A673 (cell line): ENCODE results near the gene CRABP1. TPM values are rescaled to one million over a fixed set of nuclear protein-coding genes. Genes with fewer than 3 reads are reported as not detected.

Experiments used
- BruUV-seq: library from RNA; stranded (reverse); fragments of 400-500 nt; replicated peaks from 2 replicates; lab custom pipeline; 2021; lab: Mats Ljungman, UMichigan
- CTCF ChIA-PET: fragments of 300-600 bp; sonication (Branson Sonifier 250); formaldehyde crosslinking; loops from one replicate; lab custom pipeline; 2022; ENCODE audit warnings: antibody characterized with exemption; lab: Charles Lee
- POLR2A ChIA-PET: fragments of 300-600 bp; sonication (Branson Sonifier 250); formaldehyde crosslinking; loops from one replicate; lab custom pipeline; 2022; ENCODE audit warnings: antibody characterized with exemption; ENCODE audit not compliant: low non-redundant PET; lab: Charles Lee
- DNase-seq: peaks from one replicate; pipeline ENCODE4 v3.0.0-alpha.2; 2015; ENCODE audit warnings: low spot score
- H3K27ac ChIP-seq: fragments of 200-600 bp; sonication (generic); 2 replicates; pipeline ENCODE4 v1.5.1; 2016; ENCODE audit warnings: mixed run types, low read depth, mild to moderate bottlenecking, mixed read lengths, antibody characterized with exemption, low read length; ENCODE audit not compliant: poor library complexity, severe bottlenecking
- H3K27me3 ChIP-seq: fragments of 200-600 bp; sonication (generic); replicated peaks from 2 replicates; pipeline ENCODE4 v1.6.1; 2017; ENCODE audit warnings: mixed run types, low read depth, mild to moderate bottlenecking, mixed read lengths, antibody characterized with exemption, low read length; ENCODE audit not compliant: insufficient read depth, poor library complexity
- H3K36me3 ChIP-seq: fragments of 200-600 bp; sonication (generic); 2 replicates; pipeline ENCODE4 v1.6.1; 2016; ENCODE audit warnings: mixed run types, mild to moderate bottlenecking, mixed read lengths, antibody characterized with exemption, low read length; ENCODE audit not compliant: insufficient read depth, poor library complexity, severe bottlenecking
- H3K4me1 ChIP-seq: fragments of 200-600 bp; sonication (generic); 2 replicates; pipeline ENCODE4 v1.6.1; 2017; ENCODE audit warnings: mixed run types, mild to moderate bottlenecking, mixed read lengths, antibody characterized with exemption, low read length; ENCODE audit not compliant: insufficient read depth, poor library complexity, severe bottlenecking
- H3K4me3 ChIP-seq: fragments of 200-600 bp; sonication (generic); 2 replicates; pipeline ENCODE4 v1.5.1; 2016; ENCODE audit warnings: low read depth, mixed run types, mild to moderate bottlenecking, mixed read lengths, low read length; ENCODE audit not compliant: poor library complexity, severe bottlenecking
- H3K9me3 ChIP-seq: fragments of 200-600 bp; sonication (generic); 2 replicates; pipeline ENCODE4 v1.6.1; 2016; ENCODE audit warnings: mixed run types, low read depth, mild to moderate bottlenecking, mixed read lengths, antibody characterized with exemption, low read length; ENCODE audit not compliant: poor library complexity, severe bottlenecking
- EZH2 ChIP-seq: fragments of 200-600 bp; sonication (generic); IDR thresholded peaks from 2 replicates; pipeline ENCODE4 v1.6.1; 2017; ENCODE audit warnings: borderline replicate concordance, low read depth, mild to moderate bottlenecking, mixed read lengths, antibody characterized with exemption, low read length; ENCODE audit not compliant: poor library complexity, severe bottlenecking
- intact Hi-C: fragments of 100-400 bp; cut with micrococcal nuclease; formaldehyde crosslinking; loops from one replicate; pipeline ENCODE4 v1.10.0; 2022; ENCODE audit not compliant: unreplicated experiment
- total RNA-seq: library from RNA; stranded (reverse); gene quantifications from 2 replicates; pipeline ENCODE4 v1.2.3, GENCODE V29; 2021
- TF ChIP-seq, protein P1 (sequence below): fragments of 300-800, 200-600 bp; sonication (generic); conservative IDR thresholded peaks from 2 replicates; pipeline ENCODE4 v1.5.1; 2017; ENCODE audit warnings: low read depth, mild to moderate bottlenecking, antibody characterized with exemption, low read length, moderate library complexity, mixed read lengths

Gene CRABP1
- total RNA-seq, 1 experiment from 2014 or later: 61.2 TPM

DNA sequence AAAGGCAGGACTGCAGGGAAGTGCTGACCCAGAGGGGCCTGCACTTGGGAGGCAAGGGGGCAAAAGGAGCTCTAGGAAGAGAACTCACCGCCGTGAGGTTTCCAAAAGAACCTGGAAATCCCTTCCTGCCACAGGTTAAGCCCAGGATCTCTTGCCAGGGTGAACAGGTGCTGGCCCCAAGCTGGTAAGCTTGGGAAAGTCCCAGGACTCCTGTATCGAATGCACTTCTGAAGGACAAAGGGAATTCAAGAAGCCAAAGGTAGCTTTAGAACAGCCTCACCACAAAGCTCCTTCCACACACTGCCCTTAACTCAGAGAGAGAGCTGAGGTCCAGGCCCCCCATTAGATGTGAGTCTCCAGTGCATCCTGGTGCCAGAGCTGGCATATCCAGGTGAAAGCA is 28.9 kb upstream of the CRABP1 start:
- Histone ChIP-seq H3K36me3 (no peaks in the 10 kb centered on the region), H3K9me3 (no peaks in the 10 kb centered on the region), H3K4me3 (no peak overlapping the region), H3K27me3 (no peaks in the 10 kb centered on the region), H3K4me1 (peaks cover 3% of the 10 kb centered on the region), H3K27ac (no peak overlapping the region)
- no peak for TF ChIP-seq EZH2
- TF ChIP-seq, protein P1, sequence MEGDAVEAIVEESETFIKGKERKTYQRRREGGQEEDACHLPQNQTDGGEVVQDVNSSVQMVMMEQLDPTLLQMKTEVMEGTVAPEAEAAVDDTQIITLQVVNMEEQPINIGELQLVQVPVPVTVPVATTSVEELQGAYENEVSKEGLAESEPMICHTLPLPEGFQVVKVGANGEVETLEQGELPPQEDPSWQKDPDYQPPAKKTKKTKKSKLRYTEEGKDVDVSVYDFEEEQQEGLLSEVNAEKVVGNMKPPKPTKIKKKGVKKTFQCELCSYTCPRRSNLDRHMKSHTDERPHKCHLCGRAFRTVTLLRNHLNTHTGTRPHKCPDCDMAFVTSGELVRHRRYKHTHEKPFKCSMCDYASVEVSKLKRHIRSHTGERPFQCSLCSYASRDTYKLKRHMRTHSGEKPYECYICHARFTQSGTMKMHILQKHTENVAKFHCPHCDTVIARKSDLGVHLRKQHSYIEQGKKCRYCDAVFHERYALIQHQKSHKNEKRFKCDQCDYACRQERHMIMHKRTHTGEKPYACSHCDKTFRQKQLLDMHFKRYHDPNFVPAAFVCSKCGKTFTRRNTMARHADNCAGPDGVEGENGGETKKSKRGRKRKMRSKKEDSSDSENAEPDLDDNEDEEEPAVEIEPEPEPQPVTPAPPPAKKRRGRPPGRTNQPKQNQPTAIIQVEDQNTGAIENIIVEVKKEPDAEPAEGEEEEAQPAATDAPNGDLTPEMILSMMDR: no peak
- POLR2A ChIA-PET: no interaction called here
- BruUV-seq: no TSS peak
- intact Hi-C loops: no loop called here
- CTCF ChIA-PET: no interaction called here
- DNase-seq: no peak

GRCh38 chr15:78312536-78312935 is 27.6 kb upstream of the CRABP1 start:
- H3K4me1 ChIP-seq: peaks cover 9% of the 10 kb centered on the region
- H3K36me3 ChIP-seq: no peaks in the 10 kb centered on the region
- TF ChIP-seq EZH2: no peak
- TF ChIP-seq, protein P1: no peak
- ChIA-PET POLR2A (no interaction called here), CTCF (no interaction called here)
- H3K9me3 ChIP-seq: no peaks in the 10 kb centered on the region
- no peak for DNase-seq
- no peaks in the 10 kb centered on the region for H3K27me3 ChIP-seq
- intact Hi-C loops: no loop called here
- H3K27ac ChIP-seq: no peak overlapping the region
- no peak overlapping the region for H3K4me3 ChIP-seq
- no TSS peak for BruUV-seq

GRCh38 chr15:78312957-78313356 is 27.2 kb upstream of the CRABP1 start:
- no peak for DNase-seq
- Histone ChIP-seq H3K36me3 (no peaks in the 10 kb centered on the region), H3K4me3 (no peak overlapping the region), H3K4me1 (peaks cover 9% of the 10 kb centered on the region), H3K27ac (no peak overlapping the region), H3K27me3 (no peaks in the 10 kb centered on the region), H3K9me3 (no peaks in the 10 kb centered on the region)
- intact Hi-C loops: no loop called here
- ChIA-PET CTCF (no interaction called here), POLR2A (no interaction called here)
- no TSS peak for BruUV-seq
- TF ChIP-seq EZH2: no peak
- TF ChIP-seq, protein P1: no peak
